Fibroblast of lung (primary cell): ENCODE results near the gene GLMP.

Experiments used
- CTCF ChIP-seq, 2 donors: IDR thresholded peaks in 1 of 2; conservative IDR thresholded peaks in 1 of 2; 1 replicate in 1 of 2; 2 replicates in 1 of 2; pipeline ENCODE4 v1.5.1; 2011 to 2012; ENCODE audit warnings: low read length in 2 of 2, control low read depth in 1 of 2, inconsistent platforms in 1 of 2, low read depth in 1 of 2, mild to moderate bottlenecking in 1 of 2
- EZH2 ChIP-seq: IDR thresholded peaks from 2 replicates; pipeline ENCODE4 v1.5.1; 2012; ENCODE audit warnings: low read length, control low read depth, mild to moderate bottlenecking; ENCODE audit errors: missing control alignments

DNA sequence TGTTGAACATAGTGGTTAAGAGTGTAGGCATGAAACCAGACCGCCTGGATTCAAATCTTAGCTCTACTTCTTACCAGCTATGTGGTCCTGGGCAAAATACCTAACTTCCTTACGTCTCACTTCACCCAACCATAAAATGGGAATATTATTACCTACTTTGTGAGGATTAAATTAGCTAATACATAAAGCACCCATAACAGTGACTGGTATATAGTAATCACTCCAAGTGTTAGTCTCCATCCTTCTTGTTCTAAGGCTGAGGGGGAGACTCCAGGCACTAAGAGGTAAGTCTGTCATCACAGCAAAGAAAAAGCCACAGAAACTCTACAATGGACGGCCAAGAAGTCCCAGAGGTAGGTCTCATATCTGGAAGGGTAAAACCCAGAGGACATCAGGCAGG, 15.6 kb downstream of the GLMP start:
- no peak for TF ChIP-seq CTCF (conservative IDR thresholded peaks at IDR 0.05 in 1 of 2, IDR thresholded peaks at IDR 0.05 in 1 of 2; ENCODE audit: low read depth in 1 of 2, low read length in 2 of 2)
- no peak for TF ChIP-seq EZH2
